Neural cell (in vitro differentiated cells): Measurements from ENCODE around the gene ODAD4. TPM values are rescaled to one million over a fixed set of nuclear protein-coding genes. Genes with fewer than 3 reads are reported as not detected.

Experiments used
- H2AFZ ChIP-seq: fragments of 200-600, 300-800 bp; sonication (generic), shearing (Covaris generic); 2 replicates; pipeline ENCODE4 v1.6.0; 2014; ENCODE audit warnings: low read depth, mild to moderate bottlenecking, antibody characterized with exemption, low read length, moderate library complexity
- H3F3A ChIP-seq: fragments of 200-600 bp; shearing (Covaris generic); 2 replicates; pipeline ENCODE4 v1.6.1; 2016; ENCODE audit warnings: mild to moderate bottlenecking, moderate library complexity, mixed read lengths, antibody characterized with exemption, low read length; ENCODE audit not compliant: insufficient read depth, poor library complexity, severe bottlenecking
- H3K27ac ChIP-seq: fragments of 200-600, 300-800 bp; sonication (generic), shearing (Covaris generic); 2 replicates; pipeline ENCODE4 v1.5.1; 2014; ENCODE audit warnings: mild to moderate bottlenecking, low read length, moderate library complexity
- H3K27me3 ChIP-seq: fragments of 300-800, 200-600 bp; sonication (generic), shearing (Covaris generic); 2 replicates; pipeline ENCODE4 v1.6.0; 2014; ENCODE audit warnings: mild to moderate bottlenecking, low read depth, low read length, moderate library complexity; ENCODE audit not compliant: insufficient read depth
- H3K36me3 ChIP-seq: fragments of 300-800, 200-600 bp; sonication (generic), shearing (Covaris generic); 2 replicates; pipeline ENCODE4 v1.5.1; 2014; ENCODE audit warnings: mild to moderate bottlenecking, antibody characterized with exemption, low read length, moderate library complexity; ENCODE audit not compliant: insufficient read depth
- H3K4me2 ChIP-seq: fragments of 300-800, 200-600 bp; sonication (generic), shearing (Covaris generic); 2 replicates; pipeline ENCODE4 v1.6.0; 2014; ENCODE audit warnings: mild to moderate bottlenecking, low read length
- H3K4me3 ChIP-seq: fragments of 300-800, 200-600 bp; sonication (generic), shearing (Covaris generic); 2 replicates; pipeline ENCODE4 v1.5.1; 2014; ENCODE audit warnings: mild to moderate bottlenecking, low read length, moderate library complexity
- H3K79me2 ChIP-seq: fragments of 200-600 bp; shearing (Covaris generic); replicated peaks from 2 replicates; pipeline ENCODE4 v1.6.0; 2014; ENCODE audit warnings: mild to moderate bottlenecking, low read length, moderate library complexity; ENCODE audit not compliant: insufficient read depth
- H3K9ac ChIP-seq: fragments of 300-800, 200-600 bp; sonication (generic), shearing (Covaris generic); 2 replicates; pipeline ENCODE4 v1.6.1; 2016; ENCODE audit warnings: mild to moderate bottlenecking, low read length, mixed read lengths
- H3K9me2 ChIP-seq: fragments of 200-600 bp; shearing (Covaris generic); 2 replicates; pipeline ENCODE4 v1.6.1; 2016; ENCODE audit warnings: mild to moderate bottlenecking, low read length, mixed read lengths; ENCODE audit not compliant: insufficient read depth
- H3K9me3 ChIP-seq: fragments of 200-600, 300-800 bp; sonication (generic), shearing (Covaris generic); 2 replicates; pipeline ENCODE4 v1.6.1; 2016; ENCODE audit warnings: mild to moderate bottlenecking, mixed run types, low read length, moderate library complexity, mixed read lengths
- H4K20me1 ChIP-seq: fragments of 200-600 bp; shearing (Covaris generic); 2 replicates; pipeline ENCODE4 v1.6.1; 2016; ENCODE audit warnings: mild to moderate bottlenecking, mixed run types; ENCODE audit not compliant: insufficient read depth
- EP300 ChIP-seq: fragments of 450-650 bp; conservative IDR thresholded peaks from 2 replicates; pipeline ENCODE4 v1.6.1; 2014; ENCODE audit warnings: antibody characterized with exemption, mild to moderate bottlenecking, moderate library complexity; ENCODE audit not compliant: poor library complexity, severe bottlenecking
- EZH2 ChIP-seq: fragments of 200-600, 300-800 bp; shearing (Covaris generic), sonication (generic); IDR thresholded peaks from 2 replicates; pipeline ENCODE4 v1.6.1; 2014; ENCODE audit warnings: antibody characterized with exemption, low read length, borderline replicate concordance, mild to moderate bottlenecking; ENCODE audit not compliant: insufficient read depth, poor library complexity, severe bottlenecking
- MXI1 ChIP-seq: fragments of 450-650 bp; conservative IDR thresholded peaks from 2 replicates; pipeline ENCODE4 v1.6.1; 2014; ENCODE audit warnings: antibody characterized with exemption, mild to moderate bottlenecking; ENCODE audit not compliant: poor library complexity, severe bottlenecking
- POLR2AphosphoS5 ChIP-seq: IDR thresholded peaks from 2 replicates; pipeline ENCODE4 v1.6.1; 2012
- RAD21 ChIP-seq: fragments of 450-650 bp; conservative IDR thresholded peaks from 2 replicates; pipeline ENCODE4 v1.6.1; 2014; ENCODE audit warnings: antibody characterized with exemption, mild to moderate bottlenecking, moderate library complexity
- REST ChIP-seq: IDR thresholded peaks from 2 replicates; pipeline ENCODE4 v1.6.1; 2012; ENCODE audit warnings: borderline replicate concordance
- SMC3 ChIP-seq: fragments of 450-650 bp; conservative IDR thresholded peaks from 2 replicates; pipeline ENCODE4 v1.6.1; 2014; ENCODE audit warnings: antibody characterized with exemption, mild to moderate bottlenecking, moderate library complexity; ENCODE audit not compliant: poor library complexity
- TAF1 ChIP-seq: IDR thresholded peaks from 2 replicates; pipeline ENCODE4 v1.6.1; 2012; ENCODE audit warnings: low read depth
- polyA plus RNA-seq: library from polyadenylated mRNA; depleted of rRNA; stranded (reverse); fragments of >200 nt; gene quantifications from 2 replicates; pipeline ENCODE4 v1.2.3, GENCODE V29; 2014
- TF ChIP-seq, protein P1 (sequence below): fragments of 450-650 bp; IDR thresholded peaks from 2 replicates; pipeline ENCODE4 v1.5.1; 2014; ENCODE audit warnings: antibody characterized with exemption, mild to moderate bottlenecking, moderate library complexity; ENCODE audit not compliant: poor library complexity, severe bottlenecking

ODAD4 gene
- polyA plus RNA-seq, 1 donor from 2014 or later: 5.7 TPM

DNA sequence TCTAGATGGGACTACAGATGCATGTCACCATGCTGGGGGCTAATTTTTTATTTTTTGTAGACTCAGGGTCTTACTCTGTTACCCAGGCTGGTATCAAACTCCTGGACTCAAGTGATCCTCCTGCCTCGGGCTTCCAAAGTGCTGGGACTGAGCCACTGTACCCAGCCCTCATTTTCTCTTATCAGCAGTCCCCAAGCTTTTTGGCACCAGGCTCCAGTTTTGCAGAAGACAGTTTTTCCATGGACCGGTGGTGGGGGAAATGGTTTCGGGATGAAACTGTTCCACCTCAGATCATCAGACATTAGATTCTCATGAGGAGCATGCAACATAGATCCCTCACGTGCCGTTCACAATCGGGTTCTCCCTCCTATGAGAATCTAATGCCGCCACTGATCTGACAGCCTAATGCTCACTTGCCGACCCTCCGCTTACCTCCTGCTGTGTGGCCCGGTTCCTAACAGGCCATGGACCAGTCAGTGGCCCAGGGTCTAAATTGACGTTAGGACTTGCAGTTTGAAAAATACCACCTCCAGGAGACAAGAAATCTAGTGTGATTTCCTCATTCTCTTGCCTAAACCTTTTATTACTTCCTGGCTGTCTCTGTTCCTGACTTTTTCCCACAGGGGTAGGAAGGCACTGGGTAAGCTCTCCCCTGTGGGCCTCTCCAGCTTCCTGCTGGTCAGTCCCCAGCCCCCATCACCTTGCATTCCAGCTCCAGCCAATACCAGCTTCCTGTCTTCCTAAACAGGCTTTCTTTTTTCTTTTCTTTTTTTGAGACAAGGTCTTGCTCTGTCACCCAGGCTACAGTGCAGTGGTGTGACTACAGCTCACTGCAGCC lies 26.8 kb downstream of the ODAD4 start:
- Histone ChIP-seq H3K79me2 (no peaks in the 10 kb centered on the region), H3K4me2 (no peak overlapping the region), H3K4me3 (no peak overlapping the region), H4K20me1 (no peaks in the 10 kb centered on the region), H3K27ac (no peak overlapping the region), H3K9ac (no peak overlapping the region), H3K9me3 (no peaks in the 10 kb centered on the region), H3K36me3 (no peaks in the 10 kb centered on the region), H3F3A (no peaks in the 10 kb centered on the region), H3K27me3 (no peaks in the 10 kb centered on the region), H2AFZ (no peak overlapping the region), H3K9me2 (no peaks in the 10 kb centered on the region)
- no peak for TF ChIP-seq POLR2AphosphoS5

DNA sequence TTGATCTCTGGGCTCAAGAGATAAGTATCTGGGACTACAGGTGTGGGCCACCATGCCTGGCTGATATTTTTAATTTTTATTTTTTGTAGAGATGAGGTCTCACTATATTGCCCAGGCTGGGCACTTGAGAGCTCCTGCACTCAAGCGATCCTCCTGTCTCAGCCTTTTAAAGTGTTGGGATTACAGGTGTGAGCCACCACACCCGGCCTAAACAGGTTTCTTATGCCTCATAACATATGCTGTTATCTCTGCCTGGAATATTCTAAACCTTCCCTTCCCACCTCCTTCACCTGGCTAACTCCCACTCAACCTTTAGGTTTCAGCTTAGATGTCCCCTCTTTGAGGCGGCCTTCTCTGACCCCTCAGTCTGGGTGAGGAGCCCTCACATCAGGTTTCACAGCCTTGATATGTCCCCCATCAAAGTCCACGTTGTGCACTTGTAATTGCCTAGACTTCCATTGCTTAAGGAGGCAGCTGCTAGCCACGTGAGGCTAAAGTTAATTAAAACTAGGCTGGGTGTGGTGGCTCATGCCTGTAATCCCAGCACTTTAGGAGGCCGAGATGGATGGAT lies 27.5 kb downstream of the ODAD4 start:
- TF ChIP-seq EP300 (no peak), RAD21 (no peak), SMC3 (no peak)
- H3K27ac ChIP-seq: no peak overlapping the region
- no peaks in the 10 kb centered on the region for H3K9me3 ChIP-seq
- no peak overlapping the region for H3K9ac ChIP-seq
- no peaks in the 10 kb centered on the region for H4K20me1 ChIP-seq
- no peaks in the 10 kb centered on the region for H3K27me3 ChIP-seq
- H3F3A ChIP-seq: no peaks in the 10 kb centered on the region
- H2AFZ ChIP-seq: no peak overlapping the region
- H3K9me2 ChIP-seq: no peaks in the 10 kb centered on the region
- H3K79me2 ChIP-seq: no peaks in the 10 kb centered on the region
- no peak overlapping the region for H3K4me3 ChIP-seq
- H3K4me2 ChIP-seq: no peak overlapping the region
- no peaks in the 10 kb centered on the region for H3K36me3 ChIP-seq

- no peaks in the 10 kb centered on the region for H3K9me3 ChIP-seq
- H3K36me3 ChIP-seq: no peaks in the 10 kb centered on the region
- H2AFZ ChIP-seq: no peak overlapping the region
- H3K4me3 ChIP-seq: no peak overlapping the region
- H3K27ac ChIP-seq: no peak overlapping the region
- no peak overlapping the region for H3K4me2 ChIP-seq
- H3K9me2 ChIP-seq: no peaks in the 10 kb centered on the region
- H4K20me1 ChIP-seq: no peaks in the 10 kb centered on the region
- TF ChIP-seq, protein P1, sequence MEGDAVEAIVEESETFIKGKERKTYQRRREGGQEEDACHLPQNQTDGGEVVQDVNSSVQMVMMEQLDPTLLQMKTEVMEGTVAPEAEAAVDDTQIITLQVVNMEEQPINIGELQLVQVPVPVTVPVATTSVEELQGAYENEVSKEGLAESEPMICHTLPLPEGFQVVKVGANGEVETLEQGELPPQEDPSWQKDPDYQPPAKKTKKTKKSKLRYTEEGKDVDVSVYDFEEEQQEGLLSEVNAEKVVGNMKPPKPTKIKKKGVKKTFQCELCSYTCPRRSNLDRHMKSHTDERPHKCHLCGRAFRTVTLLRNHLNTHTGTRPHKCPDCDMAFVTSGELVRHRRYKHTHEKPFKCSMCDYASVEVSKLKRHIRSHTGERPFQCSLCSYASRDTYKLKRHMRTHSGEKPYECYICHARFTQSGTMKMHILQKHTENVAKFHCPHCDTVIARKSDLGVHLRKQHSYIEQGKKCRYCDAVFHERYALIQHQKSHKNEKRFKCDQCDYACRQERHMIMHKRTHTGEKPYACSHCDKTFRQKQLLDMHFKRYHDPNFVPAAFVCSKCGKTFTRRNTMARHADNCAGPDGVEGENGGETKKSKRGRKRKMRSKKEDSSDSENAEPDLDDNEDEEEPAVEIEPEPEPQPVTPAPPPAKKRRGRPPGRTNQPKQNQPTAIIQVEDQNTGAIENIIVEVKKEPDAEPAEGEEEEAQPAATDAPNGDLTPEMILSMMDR: no peak
- TF ChIP-seq REST (no peak), EP300 (no peak), EZH2 (no peak), POLR2AphosphoS5 (no peak), TAF1 (no peak), SMC3 (no peak), RAD21 (no peak), MXI1 (no peak)
- H3K27me3 ChIP-seq: no peaks in the 10 kb centered on the region
- H3K79me2 ChIP-seq: no peaks in the 10 kb centered on the region
- H3F3A ChIP-seq: no peaks in the 10 kb centered on the region
- no peak overlapping the region for H3K9ac ChIP-seq
These were observed 28.6 kb downstream of the ODAD4 start for GRCh38 chr17:41959030-41959335.
